Body of pancreas (tissue), 4 donors: ENCODE results near the gene CALHM5.

Experiments used
- POLR2A ChIP-seq, 3 donors: fragments of 450-650 bp; IDR thresholded peaks; one replicate each; pipeline ENCODE4 v1.6.1; 2016; ENCODE audit warnings: antibody characterized with exemption in 3 of 3, mild to moderate bottlenecking in 2 of 3
- TF ChIP-seq, protein P1 (sequence below), 7 experiments: fragments of 450-650 bp in 4 of 7; fragments of 200-600 bp in 3 of 7; sonication (generic) in 3 of 7; IDR thresholded peaks; one replicate each; pipeline ENCODE4 v1.5.1; 2016 to 2019; ENCODE audit warnings: antibody characterized with exemption in 7 of 7

- TF ChIP-seq, protein P1, sequence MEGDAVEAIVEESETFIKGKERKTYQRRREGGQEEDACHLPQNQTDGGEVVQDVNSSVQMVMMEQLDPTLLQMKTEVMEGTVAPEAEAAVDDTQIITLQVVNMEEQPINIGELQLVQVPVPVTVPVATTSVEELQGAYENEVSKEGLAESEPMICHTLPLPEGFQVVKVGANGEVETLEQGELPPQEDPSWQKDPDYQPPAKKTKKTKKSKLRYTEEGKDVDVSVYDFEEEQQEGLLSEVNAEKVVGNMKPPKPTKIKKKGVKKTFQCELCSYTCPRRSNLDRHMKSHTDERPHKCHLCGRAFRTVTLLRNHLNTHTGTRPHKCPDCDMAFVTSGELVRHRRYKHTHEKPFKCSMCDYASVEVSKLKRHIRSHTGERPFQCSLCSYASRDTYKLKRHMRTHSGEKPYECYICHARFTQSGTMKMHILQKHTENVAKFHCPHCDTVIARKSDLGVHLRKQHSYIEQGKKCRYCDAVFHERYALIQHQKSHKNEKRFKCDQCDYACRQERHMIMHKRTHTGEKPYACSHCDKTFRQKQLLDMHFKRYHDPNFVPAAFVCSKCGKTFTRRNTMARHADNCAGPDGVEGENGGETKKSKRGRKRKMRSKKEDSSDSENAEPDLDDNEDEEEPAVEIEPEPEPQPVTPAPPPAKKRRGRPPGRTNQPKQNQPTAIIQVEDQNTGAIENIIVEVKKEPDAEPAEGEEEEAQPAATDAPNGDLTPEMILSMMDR (IDR thresholded peaks at IDR 0.05) = no peak
- no peak for TF ChIP-seq POLR2A (IDR thresholded peaks at IDR 0.05)
These were observed 51.2 kb downstream of the CALHM5 start for GRCh38 chr6:116562614-116563013.
